IMR-90 (cell line): ENCODE measurements around the gene TRIM22. TPM values are rescaled to one million over a fixed set of nuclear protein-coding genes. Genes with fewer than 3 reads are reported as not detected.
A peak's percentile ranks its signal among the peaks of the same experiment; 100 is the strongest.

Experiments
- ATAC-seq: fragments of 200-7000 bp; cut with Tn5 transposase; 2 replicates; pipeline ENCODE4 v1.9.1; 2020; ENCODE audit warnings: low read depth, mild to moderate bottlenecking, moderate library complexity
- BruUV-seq: library from RNA; stranded (reverse); fragments of 400-500 nt; replicated peaks from 2 replicates; lab custom pipeline; 2021; lab: Mats Ljungman, UMichigan
- CTCF ChIA-PET: fragments of 300-600 bp; formaldehyde crosslinking; extraction: SDS; loops from one replicate; lab custom pipeline; 2021; ENCODE audit warnings: antibody characterized with exemption; lab: Yijun Ruan, JAX
- POLR2A ChIA-PET: fragments of 300-600 bp; sonication (Branson Sonifier 250); formaldehyde crosslinking; loops from one replicate; lab custom pipeline; 2022; ENCODE audit warnings: antibody characterized with exemption; ENCODE audit not compliant: unreplicated experiment; lab: Charles Lee
- DNase-seq: peaks from one replicate; pipeline ENCODE4 v3.0.0; 2013
- H2AFZ ChIP-seq: replicated peaks from 2 replicates; pipeline ENCODE3; 2013; ENCODE audit warnings: low read length, mild to moderate bottlenecking; ENCODE audit not compliant: poor library complexity
- H2AK5ac ChIP-seq: 2 replicates; pipeline ENCODE4 v1.6.1; 2013; ENCODE audit warnings: low read depth, low read length, inconsistent platforms
- H2AK9ac ChIP-seq: replicated peaks from 2 replicates; pipeline ENCODE3; 2013; ENCODE audit warnings: mild to moderate bottlenecking, low read depth, low read length, moderate library complexity; ENCODE audit not compliant: poor library complexity
- H2BK120ac ChIP-seq: 2 replicates; pipeline ENCODE4 v1.6.1; 2013; ENCODE audit warnings: low read depth, low read length, inconsistent platforms
- H2BK15ac ChIP-seq: 3 replicates; pipeline ENCODE4 v1.6.1; 2013; ENCODE audit warnings: low read depth, low read length, inconsistent platforms
- H2BK20ac ChIP-seq: 2 replicates; pipeline ENCODE4 v1.6.1; 2013; ENCODE audit warnings: low read depth, mild to moderate bottlenecking, inconsistent platforms, low read length, moderate library complexity
- H2BK5ac ChIP-seq: 2 replicates; pipeline ENCODE4 v1.6.1; 2013; ENCODE audit warnings: mild to moderate bottlenecking, low read depth, low read length, inconsistent platforms; ENCODE audit not compliant: poor library complexity, severe bottlenecking
- H3K14ac ChIP-seq: replicated peaks from 2 replicates; pipeline ENCODE4 v1.6.1; 2013; ENCODE audit warnings: low read depth, low read length, inconsistent platforms
- H3K18ac ChIP-seq: 2 replicates; pipeline ENCODE4 v1.6.1; 2013; ENCODE audit warnings: low read depth, low read length, control low read depth
- H3K23ac ChIP-seq: 2 replicates; pipeline ENCODE4 v1.6.1; 2013; ENCODE audit warnings: low read depth, low read length, inconsistent platforms
- H3K27ac ChIP-seq: 2 replicates; pipeline ENCODE4 v1.5.1; 2013; ENCODE audit warnings: mild to moderate bottlenecking, control low read depth, low read length; ENCODE audit not compliant: insufficient read depth
- H3K27me3 ChIP-seq: 2 replicates; pipeline ENCODE4 v1.6.1; 2013; ENCODE audit warnings: low read length; ENCODE audit not compliant: control insufficient read depth, insufficient read depth
- H3K36me3 ChIP-seq: 2 replicates; pipeline ENCODE4 v1.6.1; 2013; ENCODE audit warnings: low read length, mixed read lengths; ENCODE audit not compliant: control insufficient read depth, insufficient read depth
- H3K4ac ChIP-seq: 2 replicates; pipeline ENCODE4 v1.6.1; 2013; ENCODE audit warnings: low read depth, low read length, inconsistent platforms
- H3K4me1 ChIP-seq: 2 replicates; pipeline ENCODE4 v1.6.1; 2013; ENCODE audit warnings: low read length, mixed read lengths; ENCODE audit not compliant: control insufficient read depth, insufficient read depth
- H3K4me2 ChIP-seq: 2 replicates; pipeline ENCODE4 v1.6.1; 2013; ENCODE audit warnings: low read depth, mild to moderate bottlenecking, control low read depth, low read length, moderate library complexity
- H3K4me3 ChIP-seq: 2 replicates; pipeline ENCODE4 v1.5.1; 2013; ENCODE audit warnings: low read depth, mild to moderate bottlenecking, control low read depth, low read length, moderate library complexity; ENCODE audit not compliant: insufficient read depth
- H3K56ac ChIP-seq: 2 replicates; pipeline ENCODE4 v1.6.1; 2013; ENCODE audit warnings: low read length, inconsistent platforms; ENCODE audit not compliant: insufficient read depth; ENCODE audit errors: extremely low read depth
- H3K79me1 ChIP-seq, 2 experiments: 2 replicates each; pipeline ENCODE4 v1.6.1; 2013; ENCODE audit warnings: low read length in 2 of 2, inconsistent platforms in 1 of 2, low read depth in 1 of 2
- H3K9ac ChIP-seq: 2 replicates; pipeline ENCODE4 v1.6.1; 2013; ENCODE audit warnings: low read depth, low read length, control low read depth
- H3K9me1 ChIP-seq: 2 replicates; pipeline ENCODE4 v1.6.1; 2013; ENCODE audit warnings: low read length, inconsistent platforms; ENCODE audit not compliant: insufficient read depth
- H3K9me3 ChIP-seq: 2 replicates; pipeline ENCODE4 v1.6.1; 2013; ENCODE audit warnings: low read length; ENCODE audit not compliant: control insufficient read depth, insufficient read depth
- H4K20me1 ChIP-seq: 2 replicates; pipeline ENCODE4 v1.6.1; 2013; ENCODE audit warnings: low read length, inconsistent platforms; ENCODE audit not compliant: insufficient read depth
- H4K5ac ChIP-seq: 2 replicates; pipeline ENCODE4 v1.6.1; 2013; ENCODE audit warnings: mild to moderate bottlenecking, low read depth, low read length, control low read depth
- H4K8ac ChIP-seq, 2 experiments: 2 replicates each; pipeline ENCODE4 v1.6.1; 2013; ENCODE audit warnings: low read depth in 2 of 2, low read length in 2 of 2, control low read depth in 1 of 2, inconsistent platforms in 1 of 2
- H4K91ac ChIP-seq: 2 replicates; pipeline ENCODE4 v1.6.1; 2013; ENCODE audit warnings: low read depth, low read length, inconsistent platforms; ENCODE audit not compliant: insufficient read depth
- CEBPB ChIP-seq: IDR thresholded peaks from 2 replicates; pipeline ENCODE4 v1.6.1; 2012; ENCODE audit warnings: low read depth, low read length, improper control_type of control experiment
- ELK1 ChIP-seq: fragments of 150-350 bp; IDR thresholded peaks from 2 replicates; pipeline ENCODE4 v1.6.1; 2016; ENCODE audit warnings: low read depth, mild to moderate bottlenecking, low read length, moderate library complexity, borderline replicate concordance
- MAFK ChIP-seq: IDR thresholded peaks from 2 replicates; pipeline ENCODE4 v1.6.1; 2012; ENCODE audit warnings: low read depth, low read length, improper control_type of control experiment
- MAZ ChIP-seq: IDR thresholded peaks from 2 replicates; pipeline ENCODE4 v1.6.1; 2012; ENCODE audit warnings: low read depth, mild to moderate bottlenecking, low read length, improper control_type of control experiment, moderate library complexity, borderline replicate concordance
- MXI1 ChIP-seq: IDR thresholded peaks from 2 replicates; pipeline ENCODE4 v1.6.1; 2012; ENCODE audit warnings: low read depth, mild to moderate bottlenecking, low read length, moderate library complexity, borderline replicate concordance
- NFE2L2 ChIP-seq: fragments of 150-350 bp; IDR thresholded peaks from 2 replicates; pipeline ENCODE4 v1.6.1; 2016; ENCODE audit warnings: low read depth, mild to moderate bottlenecking, low read length
- RCOR1 ChIP-seq: IDR thresholded peaks from 2 replicates; pipeline ENCODE4 v1.6.1; 2012; ENCODE audit warnings: mild to moderate bottlenecking, low read length, improper control_type of control experiment; ENCODE audit not compliant: insufficient replicate concordance
- dilution Hi-C: fragments of 300-500 bp; cut with HindIII; formaldehyde crosslinking; loops from one replicate; pipeline ENCODE4 v1.14.3; 2018; ENCODE audit warnings: low sequenced_read_pairs; ENCODE audit not compliant: unreplicated experiment
- in situ Hi-C: fragments of 300-500 bp; cut with MboI; formaldehyde crosslinking; loops from 3 replicates; pipeline ENCODE4 v1.14.3; 2019; ENCODE audit warnings: low sequenced_read_pairs, inconsistent platforms, mixed read lengths
- intact Hi-C: fragments of 100-400 bp; cut with micrococcal nuclease; formaldehyde crosslinking; loops from 2 replicates; pipeline ENCODE4 v1.10.0; 2022
- polyA plus RNA-seq, 3 experiments: library from polyadenylated mRNA; depleted of rRNA; stranded (reverse); fragments of >200 nt; gene quantifications; 2 replicates each; pipeline ENCODE4 v1.2.3, GENCODE V29; 2012; ENCODE audit warnings: low replicate concordance in 1 of 3
- total RNA-seq: library from RNA; depleted of rRNA; stranded (reverse); fragments of >200 nt; gene quantifications from 2 replicates; pipeline ENCODE4 v1.2.3, GENCODE V29; 2012

Gene TRIM22
- total and polyA plus RNA-seq, 2 of the 4 experiments (the other 2 are of a cell fraction) = 43.6 to 46.8 TPM

GRCh38 chr11:5737091-5737490, 47.5 kb downstream of the TRIM22 start:
- BruUV-seq = no TSS peak
- Histone ChIP-seq H3K27ac (no peak overlapping the region), H3K4me3 (no peak overlapping the region), H3K9me3 (no peaks in the 10 kb centered on the region; the same call in 1 of the 2 replicates), H3K4me2 (no peak overlapping the region), H2AK9ac (no peak overlapping the region), H2BK20ac (no peak overlapping the region), H4K5ac (no peak overlapping the region), H3K4ac (no peak overlapping the region), H2BK120ac (no peak overlapping the region), H4K20me1 (no peaks in the 10 kb centered on the region), H2BK15ac (no peak overlapping the region), H2BK5ac (no peak overlapping the region), H3K36me3 (no peaks in the 10 kb centered on the region), H2AFZ (no peak overlapping the region), H2AK5ac (no peak overlapping the region), H3K9ac (no peak overlapping the region), H3K27me3 (no peaks in the 10 kb centered on the region), H3K56ac (no peak overlapping the region), H3K23ac (no peak overlapping the region), H3K18ac (no peak overlapping the region), H4K91ac (no peak overlapping the region), H3K9me1 (no peaks in the 10 kb centered on the region), H3K79me1 (no peaks in the 10 kb centered on the region), H3K4me1 (no peaks in the 10 kb centered on the region), H3K14ac (no peak overlapping the region), H4K8ac (no peak overlapping the region)
- dilution Hi-C loops (no loop called here), intact Hi-C loops (no loop called here), in situ Hi-C loops (no loop called here)
- DNase-seq (peak; percentile 16), ATAC-seq (no peak)
- CTCF ChIA-PET = no interaction called here
- POLR2A ChIA-PET = no interaction called here
- TF ChIP-seq CEBPB (peak; percentile 69), MXI1 (no peak), MAZ (no peak), MAFK (no peak), NFE2L2 (no peak), ELK1 (no peak), RCOR1 (no peak)
